HL-60 (cell line): Measurements from ENCODE around the gene AMMECR1.

Experiments
- GABPA ChIP-seq: IDR thresholded peaks from 2 replicates; pipeline ENCODE4 v1.6.1; 2012; ENCODE audit warnings: low read depth
- POLR2AphosphoS5 ChIP-seq: IDR thresholded peaks from 2 replicates; pipeline ENCODE4 v1.6.1; 2012; ENCODE audit warnings: low read depth
- TF ChIP-seq, protein P1 (sequence below): IDR thresholded peaks from one replicate; pipeline ENCODE4 v1.5.1; 2011; ENCODE audit warnings: low read length, control low read depth, inconsistent platforms; ENCODE audit not compliant: insufficient read depth
- TF ChIP-seq, protein P2 (sequence below): IDR thresholded peaks from 2 replicates; pipeline ENCODE4 v1.6.1; 2012; ENCODE audit warnings: low read depth; ENCODE audit not compliant: insufficient replicate concordance

DNA sequence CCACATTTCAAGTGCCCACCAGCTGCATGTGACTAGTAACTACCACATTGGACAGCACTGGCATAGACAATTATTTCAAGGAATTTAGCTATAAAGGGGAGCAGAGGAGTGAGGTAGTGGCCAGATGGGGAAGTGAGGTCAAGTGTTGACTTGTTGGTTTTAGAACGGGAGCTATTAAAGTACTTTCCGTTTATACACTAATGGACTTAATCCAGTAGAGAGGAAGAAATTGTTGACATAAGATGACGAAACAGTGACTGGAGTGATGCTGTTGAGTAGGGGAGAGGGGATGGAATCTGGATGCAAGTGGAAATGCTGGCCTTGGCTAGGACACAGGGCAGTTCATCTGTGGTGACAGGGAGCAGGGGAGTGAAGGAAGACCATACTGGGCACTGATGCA, 154.4 kb downstream of the AMMECR1 start:
- TF ChIP-seq POLR2AphosphoS5, result no peak
- TF ChIP-seq, protein P1, sequence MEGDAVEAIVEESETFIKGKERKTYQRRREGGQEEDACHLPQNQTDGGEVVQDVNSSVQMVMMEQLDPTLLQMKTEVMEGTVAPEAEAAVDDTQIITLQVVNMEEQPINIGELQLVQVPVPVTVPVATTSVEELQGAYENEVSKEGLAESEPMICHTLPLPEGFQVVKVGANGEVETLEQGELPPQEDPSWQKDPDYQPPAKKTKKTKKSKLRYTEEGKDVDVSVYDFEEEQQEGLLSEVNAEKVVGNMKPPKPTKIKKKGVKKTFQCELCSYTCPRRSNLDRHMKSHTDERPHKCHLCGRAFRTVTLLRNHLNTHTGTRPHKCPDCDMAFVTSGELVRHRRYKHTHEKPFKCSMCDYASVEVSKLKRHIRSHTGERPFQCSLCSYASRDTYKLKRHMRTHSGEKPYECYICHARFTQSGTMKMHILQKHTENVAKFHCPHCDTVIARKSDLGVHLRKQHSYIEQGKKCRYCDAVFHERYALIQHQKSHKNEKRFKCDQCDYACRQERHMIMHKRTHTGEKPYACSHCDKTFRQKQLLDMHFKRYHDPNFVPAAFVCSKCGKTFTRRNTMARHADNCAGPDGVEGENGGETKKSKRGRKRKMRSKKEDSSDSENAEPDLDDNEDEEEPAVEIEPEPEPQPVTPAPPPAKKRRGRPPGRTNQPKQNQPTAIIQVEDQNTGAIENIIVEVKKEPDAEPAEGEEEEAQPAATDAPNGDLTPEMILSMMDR, result no peak
- TF ChIP-seq GABPA, result no peak
- TF ChIP-seq, protein P2, sequence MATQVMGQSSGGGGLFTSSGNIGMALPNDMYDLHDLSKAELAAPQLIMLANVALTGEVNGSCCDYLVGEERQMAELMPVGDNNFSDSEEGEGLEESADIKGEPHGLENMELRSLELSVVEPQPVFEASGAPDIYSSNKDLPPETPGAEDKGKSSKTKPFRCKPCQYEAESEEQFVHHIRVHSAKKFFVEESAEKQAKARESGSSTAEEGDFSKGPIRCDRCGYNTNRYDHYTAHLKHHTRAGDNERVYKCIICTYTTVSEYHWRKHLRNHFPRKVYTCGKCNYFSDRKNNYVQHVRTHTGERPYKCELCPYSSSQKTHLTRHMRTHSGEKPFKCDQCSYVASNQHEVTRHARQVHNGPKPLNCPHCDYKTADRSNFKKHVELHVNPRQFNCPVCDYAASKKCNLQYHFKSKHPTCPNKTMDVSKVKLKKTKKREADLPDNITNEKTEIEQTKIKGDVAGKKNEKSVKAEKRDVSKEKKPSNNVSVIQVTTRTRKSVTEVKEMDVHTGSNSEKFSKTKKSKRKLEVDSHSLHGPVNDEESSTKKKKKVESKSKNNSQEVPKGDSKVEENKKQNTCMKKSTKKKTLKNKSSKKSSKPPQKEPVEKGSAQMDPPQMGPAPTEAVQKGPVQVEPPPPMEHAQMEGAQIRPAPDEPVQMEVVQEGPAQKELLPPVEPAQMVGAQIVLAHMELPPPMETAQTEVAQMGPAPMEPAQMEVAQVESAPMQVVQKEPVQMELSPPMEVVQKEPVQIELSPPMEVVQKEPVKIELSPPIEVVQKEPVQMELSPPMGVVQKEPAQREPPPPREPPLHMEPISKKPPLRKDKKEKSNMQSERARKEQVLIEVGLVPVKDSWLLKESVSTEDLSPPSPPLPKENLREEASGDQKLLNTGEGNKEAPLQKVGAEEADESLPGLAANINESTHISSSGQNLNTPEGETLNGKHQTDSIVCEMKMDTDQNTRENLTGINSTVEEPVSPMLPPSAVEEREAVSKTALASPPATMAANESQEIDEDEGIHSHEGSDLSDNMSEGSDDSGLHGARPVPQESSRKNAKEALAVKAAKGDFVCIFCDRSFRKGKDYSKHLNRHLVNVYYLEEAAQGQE, result no peak
